Measurements from ENCODE around the gene CD109. TPM values are rescaled to one million over a fixed set of nuclear protein-coding genes. Genes with fewer than 3 reads are reported as not detected.
A peak's percentile ranks its signal among the peaks of the same experiment; 100 is the strongest.

CD109 gene
- total and polyA plus RNA-seq, 11 donors: 1.9 to 30.5 (median 10.7) TPM

GRCh38 chr6:73696966-73697655 is 1.1 kb downstream of the CD109 start:
- Histone ChIP-seq H3K4me3 (peak overlapping the region in 11 of 12 donors; percentile 45 to 82 (median 69)), H3K27ac (peak overlapping the region in 5 of 12 donors; percentile 10 to 84 (median 69)), H3K27me3 (no peaks in the 10 kb centered on the region), H3K4me1 (peaks cover 0 to 28% (median 11%) of the 10 kb centered on the region in 12 donors), H3K36me3 (no peaks in the 10 kb centered on the region), H3K9me3 (no peaks in the 10 kb centered on the region)
- DNase-seq (no peak), ATAC-seq (no peak)
- 67 to 82% (median 79%) methylated on average over 10 of the region's 10 CpGs for WGBS, 4 donors
- intact Hi-C loops (cut with DNase I): no loop called here
- TF ChIP-seq CTCF (IDR thresholded peaks at IDR 0.05) (no peak), POLR2A (IDR thresholded peaks at IDR 0.05) (no peak)

GRCh38 chr6:73699676-73700459 is 3.9 kb downstream of the CD109 start:
- H3K9me3 ChIP-seq: no peaks in the 10 kb centered on the region
- ATAC-seq (no peak), DNase-seq (no peak)
- no peaks in the 10 kb centered on the region for H3K36me3 ChIP-seq
- no peak overlapping the region for H3K27ac ChIP-seq
- WGBS, 4 donors: 81 to 90% (median 86%) methylated on average over 4 of the region's 4 CpGs
- intact Hi-C loops (cut with DNase I): no loop called here
- TF ChIP-seq POLR2A (IDR thresholded peaks at IDR 0.05) (no peak), CTCF (IDR thresholded peaks at IDR 0.05) (no peak)
- H3K4me3 ChIP-seq: no peak overlapping the region
- no peaks in the 10 kb centered on the region for H3K27me3 ChIP-seq
- peaks cover 0 to 35% (median 14%) of the 10 kb centered on the region in 12 donors for H3K4me1 ChIP-seq

- Histone ChIP-seq H3K9me3 (no peaks in the 10 kb centered on the region), H3K4me3 (no peak overlapping the region), H3K36me3 (no peaks in the 10 kb centered on the region), H3K27me3 (no peaks in the 10 kb centered on the region), H3K4me1 (peaks cover 0 to 21% (median 4%) of the 10 kb centered on the region in 12 donors), H3K27ac (no peak overlapping the region)
- WGBS, 4 donors: 91 to 98% (median 95%) methylated on average over 2 of the region's 2 CpGs
- DNase-seq: no peak
- TF ChIP-seq CTCF (IDR thresholded peaks at IDR 0.05): no peak
- no peak for TF ChIP-seq POLR2A (IDR thresholded peaks at IDR 0.05)
- no peak for ATAC-seq
- intact Hi-C loops (cut with DNase I): no loop called here
Observed at GRCh38 chr6:73702444-73702843, 6.4 kb downstream of the CD109 start.

- Histone ChIP-seq H3K9me3 (no peaks in the 10 kb centered on the region), H3K4me1 (peaks cover 0 to 16% (median 4%) of the 10 kb centered on the region in 12 donors), H3K27me3 (no peaks in the 10 kb centered on the region), H3K4me3 (no peak overlapping the region), H3K27ac (peak overlapping the region in 1 of 12 donors; percentile 73), H3K36me3 (no peaks in the 10 kb centered on the region)
- DNase-seq (no peak), ATAC-seq (no peak)
- no peak for TF ChIP-seq CTCF (IDR thresholded peaks at IDR 0.05)
- no peak for TF ChIP-seq POLR2A (IDR thresholded peaks at IDR 0.05)
- intact Hi-C loops (cut with DNase I): no loop called here
- WGBS, 4 donors: 52 to 64% (median 55%) methylated on average over 1 of the region's 1 CpG
Observed at GRCh38 chr6:73703466-73703865, 7.5 kb downstream of the CD109 start.
